Measurements from ENCODE around the gene CWC27. TPM values are rescaled to one million over a fixed set of nuclear protein-coding genes. Genes with fewer than 3 reads are reported as not detected.

Gene CWC27
- total RNA-seq, 2 donors from 2014 or later = 8.5 to 12.5 TPM

DNA sequence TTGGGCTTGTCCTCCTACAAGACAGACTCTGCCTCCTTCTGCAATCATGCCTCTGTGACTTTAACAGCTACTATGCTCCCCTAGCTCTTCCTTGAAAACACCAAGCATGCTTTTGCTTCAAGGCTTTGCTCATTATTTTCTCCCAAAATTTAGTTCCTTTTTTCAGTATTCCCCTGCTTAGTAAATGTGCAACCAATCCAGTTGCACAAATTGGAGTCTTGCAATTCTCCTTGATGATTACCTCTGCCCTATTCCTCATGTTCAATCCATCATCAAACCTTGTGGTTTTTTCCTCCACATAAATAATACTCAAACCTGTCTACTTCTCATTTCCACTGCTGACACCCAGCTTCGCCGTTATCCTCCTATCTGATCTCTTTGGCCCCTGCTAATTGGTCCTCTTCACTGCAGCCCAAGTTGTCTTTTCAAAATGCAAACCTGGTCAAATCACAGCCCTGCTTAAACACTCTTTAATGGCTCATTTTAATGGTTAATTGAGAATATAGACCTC is 296.3 kb downstream of the CWC27 start:
- intact Hi-C loops (cut with DNase I) = no loop called here
- Histone ChIP-seq H3K4me1 (replicated peaks) (no peaks in the 10 kb centered on the region), H3K36me3 (no peaks in the 10 kb centered on the region), H3K9me3 (no peaks in the 10 kb centered on the region), H3K27me3 (replicated peaks; ENCODE audit: insufficient read depth) (no peaks in the 10 kb centered on the region), H3K27ac (no peak overlapping the region), H3K4me3 (no peak overlapping the region)
- TF ChIP-seq, protein P1, sequence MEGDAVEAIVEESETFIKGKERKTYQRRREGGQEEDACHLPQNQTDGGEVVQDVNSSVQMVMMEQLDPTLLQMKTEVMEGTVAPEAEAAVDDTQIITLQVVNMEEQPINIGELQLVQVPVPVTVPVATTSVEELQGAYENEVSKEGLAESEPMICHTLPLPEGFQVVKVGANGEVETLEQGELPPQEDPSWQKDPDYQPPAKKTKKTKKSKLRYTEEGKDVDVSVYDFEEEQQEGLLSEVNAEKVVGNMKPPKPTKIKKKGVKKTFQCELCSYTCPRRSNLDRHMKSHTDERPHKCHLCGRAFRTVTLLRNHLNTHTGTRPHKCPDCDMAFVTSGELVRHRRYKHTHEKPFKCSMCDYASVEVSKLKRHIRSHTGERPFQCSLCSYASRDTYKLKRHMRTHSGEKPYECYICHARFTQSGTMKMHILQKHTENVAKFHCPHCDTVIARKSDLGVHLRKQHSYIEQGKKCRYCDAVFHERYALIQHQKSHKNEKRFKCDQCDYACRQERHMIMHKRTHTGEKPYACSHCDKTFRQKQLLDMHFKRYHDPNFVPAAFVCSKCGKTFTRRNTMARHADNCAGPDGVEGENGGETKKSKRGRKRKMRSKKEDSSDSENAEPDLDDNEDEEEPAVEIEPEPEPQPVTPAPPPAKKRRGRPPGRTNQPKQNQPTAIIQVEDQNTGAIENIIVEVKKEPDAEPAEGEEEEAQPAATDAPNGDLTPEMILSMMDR (IDR thresholded peaks at IDR 0.05) = no peak
- TF ChIP-seq POLR2A (IDR thresholded peaks at IDR 0.05) = no peak
- no peak for TF ChIP-seq POLR2AphosphoS5 (IDR thresholded peaks at IDR 0.05)
- DNase-seq (ENCODE audit: low spot score) = no peak
- WGBS = 95% methylated on average over 2 of the region's 2 CpGs

DNA sequence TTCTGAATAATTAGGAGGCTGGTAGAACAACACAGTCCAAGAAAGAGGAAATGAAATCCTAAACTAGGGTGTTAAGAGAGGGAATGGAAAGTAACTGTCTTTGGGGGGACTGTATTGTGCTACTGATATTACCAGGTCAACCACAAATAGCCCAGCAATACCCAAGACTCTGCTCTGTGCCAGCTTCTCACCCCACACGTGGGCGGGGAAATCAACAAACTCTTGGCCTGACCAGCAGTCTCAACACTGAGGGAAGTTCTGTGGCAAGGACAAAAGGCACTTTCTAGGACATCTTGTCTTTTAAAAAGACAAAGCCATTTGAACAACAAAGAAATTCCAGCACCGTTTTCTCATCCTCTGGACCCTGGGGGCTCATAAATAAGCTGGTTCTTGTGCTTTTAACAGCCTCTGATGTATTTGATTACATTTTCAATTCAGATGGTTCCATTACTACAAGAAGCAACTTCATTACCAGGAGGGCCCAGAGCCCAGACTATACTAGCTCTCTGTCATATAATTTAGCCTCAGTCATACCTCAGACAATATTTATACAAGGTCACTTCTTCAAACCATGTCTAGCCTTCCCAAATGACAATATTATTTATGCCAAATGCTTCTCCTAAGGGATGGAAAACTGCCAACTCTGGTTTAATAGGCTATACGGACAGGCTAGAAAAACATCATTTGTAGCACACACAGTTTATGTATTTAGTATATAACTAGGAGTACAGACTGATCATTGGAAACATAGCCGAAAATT is 297.8 kb downstream of the CWC27 start:
- no peaks in the 10 kb centered on the region for H3K27me3 ChIP-seq (replicated peaks; ENCODE audit: insufficient read depth)
- no peaks in the 10 kb centered on the region for H3K36me3 ChIP-seq
- intact Hi-C loops (cut with DNase I) = no loop called here
- H3K4me1 ChIP-seq (replicated peaks) = no peaks in the 10 kb centered on the region
- no peak overlapping the region for H3K4me3 ChIP-seq
- DNase-seq (ENCODE audit: low spot score) = peak; percentile 22
- H3K9me3 ChIP-seq = no peaks in the 10 kb centered on the region
- 17% methylated on average over 5 of the region's 5 CpGs for WGBS
- no peak overlapping the region for H3K27ac ChIP-seq
- TF ChIP-seq, protein P1 (IDR thresholded peaks at IDR 0.05) = no peak
- TF ChIP-seq POLR2AphosphoS5 (IDR thresholded peaks at IDR 0.05) = peak; percentile 3
- no peak for TF ChIP-seq POLR2A (IDR thresholded peaks at IDR 0.05)

DNA sequence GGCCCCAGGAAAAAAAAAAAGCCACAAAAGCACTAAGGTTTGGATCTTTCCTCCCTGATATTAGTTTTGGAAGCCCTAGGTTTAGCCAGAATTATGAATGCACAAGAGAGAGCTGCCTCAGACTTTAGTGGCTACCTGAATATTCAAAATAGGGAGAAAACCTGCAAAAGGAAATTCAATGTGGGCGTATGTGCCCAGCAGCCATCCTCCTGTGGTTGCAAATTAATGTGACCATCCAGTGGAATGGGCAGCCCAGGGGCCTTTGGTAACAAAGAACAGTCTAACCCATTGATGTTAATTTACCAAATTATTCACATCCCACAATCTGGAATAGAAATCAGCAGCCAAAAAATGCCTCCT is 298.4 kb downstream of the CWC27 start:
- TF ChIP-seq POLR2A (IDR thresholded peaks at IDR 0.05) (no peak), POLR2AphosphoS5 (IDR thresholded peaks at IDR 0.05) (no peak)
- TF ChIP-seq, protein P1 (IDR thresholded peaks at IDR 0.05) = no peak
- Histone ChIP-seq H3K9me3 (no peaks in the 10 kb centered on the region), H3K27me3 (replicated peaks; ENCODE audit: insufficient read depth) (no peaks in the 10 kb centered on the region), H3K4me3 (no peak overlapping the region), H3K27ac (no peak overlapping the region), H3K36me3 (no peaks in the 10 kb centered on the region), H3K4me1 (replicated peaks) (no peaks in the 10 kb centered on the region)
- DNase-seq (ENCODE audit: low spot score) = no peak
- intact Hi-C loops (cut with DNase I) = no loop called here
- 93% methylated on average over 1 of the region's 1 CpG for WGBS

Other genes with a start within 250 kb of the CWC27 start
- gene SHISAL2B, start 78.4 kb upstream of the CWC27 start, total RNA-seq = not detected
- 10 to 100 TPM; 16.0 to 19.5 TPM for gene SREK1IP1, start 239 bp upstream of the CWC27 start, total RNA-seq